ENCODE data around the gene CFAP410. TPM values are rescaled to one million over a fixed set of nuclear protein-coding genes. Genes with fewer than 3 reads are reported as not detected.

The CFAP410 gene
- total RNA-seq, 1 donor, result 9.5 TPM

GRCh38 chr21:44315691-44316203 lies 23.4 kb downstream of the CFAP410 start:
- DNase-seq (ENCODE audit: low read depth), result no peak
- no peak for TF ChIP-seq CTCF (IDR thresholded peaks at IDR 0.05; ENCODE audit: insufficient read depth, low read depth, low read length)
- no peak overlapping the region for H3K4me3 ChIP-seq (ENCODE audit: low read depth, low read length)

GRCh38 chr21:44314561-44314960 lies 24.6 kb downstream of the CFAP410 start:
- no peak for TF ChIP-seq CTCF (IDR thresholded peaks at IDR 0.05; ENCODE audit: insufficient read depth, low read depth, low read length)
- DNase-seq (ENCODE audit: low read depth), result no peak
- H3K4me3 ChIP-seq (ENCODE audit: low read depth, low read length), result no peak overlapping the region

- TF ChIP-seq CTCF (IDR thresholded peaks at IDR 0.05; ENCODE audit: insufficient read depth, low read depth, low read length), result no peak
- H3K4me3 ChIP-seq (ENCODE audit: low read depth, low read length), result no peak overlapping the region
- no peak for DNase-seq (ENCODE audit: low read depth)
Measured at GRCh38 chr21:44314128-44314527, 25.1 kb downstream of the CFAP410 start.

GRCh38 chr21:44313451-44313850 lies 25.7 kb downstream of the CFAP410 start:
- DNase-seq (ENCODE audit: low read depth), result no peak
- no peak for TF ChIP-seq CTCF (IDR thresholded peaks at IDR 0.05; ENCODE audit: insufficient read depth, low read depth, low read length)

GRCh38 chr21:44312716-44313115 lies 26.5 kb downstream of the CFAP410 start:
- TF ChIP-seq CTCF (IDR thresholded peaks at IDR 0.05; ENCODE audit: insufficient read depth, low read depth, low read length), result no peak
- no peak for DNase-seq (ENCODE audit: low read depth)
- H3K4me3 ChIP-seq (ENCODE audit: low read depth, low read length), result no peak overlapping the region

More at GRCh38 chr21:44313451-44313850, 25.7 kb downstream of the CFAP410 start:
- no peak overlapping the region for H3K4me3 ChIP-seq (ENCODE audit: low read depth, low read length)

- no peak for TF ChIP-seq CTCF (IDR thresholded peaks at IDR 0.05; ENCODE audit: insufficient read depth, low read depth, low read length)
- no peak for DNase-seq (ENCODE audit: low read depth)
- H3K4me3 ChIP-seq (ENCODE audit: low read depth, low read length), result no peak overlapping the region
Measured at GRCh38 chr21:44312089-44312488, 27.1 kb downstream of the CFAP410 start.

Measured in fibroblast of villous mesenchyme (primary cell).